ENCODE data around the gene DDX28.

Gene DDX28

DNA sequence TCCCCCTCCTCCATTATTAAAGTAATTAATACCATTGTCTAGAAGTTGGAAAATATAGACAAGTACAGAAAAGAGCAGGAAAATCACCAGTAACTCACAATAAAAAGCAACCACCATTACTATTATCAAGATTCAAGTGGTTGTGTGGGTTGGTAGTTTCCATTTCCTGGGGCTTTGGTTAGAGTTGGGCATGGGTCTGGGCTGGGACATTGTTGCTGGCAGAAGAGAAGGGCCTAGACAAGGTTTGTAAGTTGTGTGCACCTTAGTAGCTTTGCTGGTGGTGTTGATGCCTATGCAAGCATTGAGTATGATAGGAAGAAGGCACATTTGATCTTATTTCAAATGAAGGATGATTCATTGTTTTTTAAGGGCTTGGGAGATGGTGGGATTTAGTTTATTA is 36.8 kb upstream of the DDX28 start:
- no peak overlapping the region for H3K4me3 ChIP-seq (ENCODE audit: low read depth, low read length)
- TF ChIP-seq, protein P1, sequence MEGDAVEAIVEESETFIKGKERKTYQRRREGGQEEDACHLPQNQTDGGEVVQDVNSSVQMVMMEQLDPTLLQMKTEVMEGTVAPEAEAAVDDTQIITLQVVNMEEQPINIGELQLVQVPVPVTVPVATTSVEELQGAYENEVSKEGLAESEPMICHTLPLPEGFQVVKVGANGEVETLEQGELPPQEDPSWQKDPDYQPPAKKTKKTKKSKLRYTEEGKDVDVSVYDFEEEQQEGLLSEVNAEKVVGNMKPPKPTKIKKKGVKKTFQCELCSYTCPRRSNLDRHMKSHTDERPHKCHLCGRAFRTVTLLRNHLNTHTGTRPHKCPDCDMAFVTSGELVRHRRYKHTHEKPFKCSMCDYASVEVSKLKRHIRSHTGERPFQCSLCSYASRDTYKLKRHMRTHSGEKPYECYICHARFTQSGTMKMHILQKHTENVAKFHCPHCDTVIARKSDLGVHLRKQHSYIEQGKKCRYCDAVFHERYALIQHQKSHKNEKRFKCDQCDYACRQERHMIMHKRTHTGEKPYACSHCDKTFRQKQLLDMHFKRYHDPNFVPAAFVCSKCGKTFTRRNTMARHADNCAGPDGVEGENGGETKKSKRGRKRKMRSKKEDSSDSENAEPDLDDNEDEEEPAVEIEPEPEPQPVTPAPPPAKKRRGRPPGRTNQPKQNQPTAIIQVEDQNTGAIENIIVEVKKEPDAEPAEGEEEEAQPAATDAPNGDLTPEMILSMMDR (IDR thresholded peaks at IDR 0.05; ENCODE audit: insufficient read depth, low read depth, low read length, missing control alignments) = no peak
- DNase-seq (ENCODE audit: low read depth) = no peak

DNA sequence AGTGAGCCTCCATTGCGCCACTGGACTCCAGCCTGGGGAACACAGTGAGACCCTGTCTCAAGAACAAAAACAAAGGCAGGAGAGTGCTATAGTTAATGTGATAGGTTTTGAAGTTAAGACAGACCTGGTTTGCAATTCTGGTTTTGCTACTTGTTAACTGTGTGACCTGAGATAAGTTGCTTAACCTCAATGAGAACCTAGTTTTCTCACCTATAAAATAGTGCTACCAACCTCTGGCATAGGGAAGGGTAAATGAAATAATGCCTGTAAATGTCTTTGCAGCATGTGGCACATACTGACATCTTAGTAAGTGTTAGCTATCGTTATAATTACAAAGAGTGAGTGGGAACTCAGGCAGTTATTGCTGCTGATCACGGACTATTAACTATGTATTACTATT is 32.4 kb upstream of the DDX28 start:
- no peak for DNase-seq (ENCODE audit: low read depth)
- H3K4me3 ChIP-seq (ENCODE audit: low read depth, low read length) = no peak overlapping the region
- TF ChIP-seq, protein P1 (IDR thresholded peaks at IDR 0.05; ENCODE audit: insufficient read depth, low read depth, low read length, missing control alignments) = no peak

DNA sequence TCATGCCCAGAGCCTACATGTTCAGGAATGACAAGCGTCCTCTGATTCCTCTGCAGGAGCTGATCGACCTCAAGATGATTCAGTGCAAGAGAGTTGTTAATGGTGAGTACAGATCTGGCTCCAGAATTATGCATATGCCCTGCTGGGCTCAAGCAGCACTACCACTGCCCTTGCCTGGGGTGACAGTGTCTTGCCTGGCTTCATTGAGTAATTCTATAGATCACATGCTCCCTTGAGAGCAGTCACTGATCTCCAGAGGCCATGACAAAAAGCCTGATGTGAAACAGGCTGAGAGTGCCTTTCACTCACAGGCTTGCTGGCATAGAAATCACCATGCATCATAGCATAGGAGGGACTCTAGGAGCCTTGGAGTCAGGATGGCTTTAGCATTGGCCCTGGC is 26.4 kb upstream of the DDX28 start:
- no peak for DNase-seq (ENCODE audit: low read depth)
- TF ChIP-seq, protein P1 (IDR thresholded peaks at IDR 0.05; ENCODE audit: insufficient read depth, low read depth, low read length, missing control alignments) = no peak
- H3K4me3 ChIP-seq (ENCODE audit: low read depth, low read length) = no peak overlapping the region

DNA sequence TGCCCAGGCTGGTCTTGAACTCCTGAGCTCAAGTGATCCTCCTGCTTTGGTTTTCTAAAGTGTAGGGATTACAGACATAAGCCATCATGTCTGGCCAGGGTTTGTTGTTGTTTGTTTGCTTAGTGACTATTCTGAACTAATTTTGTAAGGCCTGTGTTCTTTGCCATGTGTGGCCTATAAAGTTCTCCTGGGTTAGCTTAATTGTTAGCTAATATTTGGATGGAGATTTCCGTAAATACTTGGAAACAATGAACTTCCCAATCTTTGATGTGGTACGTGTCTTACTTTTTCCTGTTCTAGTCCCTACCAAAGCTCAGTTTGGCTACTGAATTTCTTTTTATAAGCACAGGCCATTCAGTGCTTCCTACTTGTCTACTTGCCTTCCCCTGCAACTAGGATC is 25.0 kb upstream of the DDX28 start:
- no peak for DNase-seq (ENCODE audit: low read depth)
- TF ChIP-seq, protein P1 (IDR thresholded peaks at IDR 0.05; ENCODE audit: insufficient read depth, low read depth, low read length, missing control alignments) = no peak
- no peak overlapping the region for H3K4me3 ChIP-seq (ENCODE audit: low read depth, low read length)

DNA sequence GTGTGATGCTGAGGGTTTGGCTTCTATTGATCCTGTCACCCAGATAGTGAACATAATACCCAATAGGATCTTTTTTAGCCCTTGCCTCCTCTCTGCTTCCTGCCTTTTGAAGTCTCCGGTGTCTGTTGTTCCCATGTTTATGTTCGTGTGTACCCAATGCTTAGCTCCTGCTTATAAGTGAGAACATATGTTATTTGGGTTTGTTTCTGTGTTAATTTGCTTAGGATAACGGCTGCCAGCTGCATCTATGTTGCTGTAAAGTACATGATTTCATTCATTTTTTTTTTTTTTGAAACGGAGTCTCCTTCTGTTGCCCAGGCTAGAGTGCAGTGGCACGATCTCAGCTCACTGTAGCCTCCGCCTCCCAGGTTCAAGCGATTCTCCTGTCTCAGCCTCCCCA is 23.1 kb upstream of the DDX28 start:
- no peak overlapping the region for H3K4me3 ChIP-seq (ENCODE audit: low read depth, low read length)
- no peak for DNase-seq (ENCODE audit: low read depth)
- TF ChIP-seq, protein P1 (IDR thresholded peaks at IDR 0.05; ENCODE audit: insufficient read depth, low read depth, low read length, missing control alignments) = no peak

DNA sequence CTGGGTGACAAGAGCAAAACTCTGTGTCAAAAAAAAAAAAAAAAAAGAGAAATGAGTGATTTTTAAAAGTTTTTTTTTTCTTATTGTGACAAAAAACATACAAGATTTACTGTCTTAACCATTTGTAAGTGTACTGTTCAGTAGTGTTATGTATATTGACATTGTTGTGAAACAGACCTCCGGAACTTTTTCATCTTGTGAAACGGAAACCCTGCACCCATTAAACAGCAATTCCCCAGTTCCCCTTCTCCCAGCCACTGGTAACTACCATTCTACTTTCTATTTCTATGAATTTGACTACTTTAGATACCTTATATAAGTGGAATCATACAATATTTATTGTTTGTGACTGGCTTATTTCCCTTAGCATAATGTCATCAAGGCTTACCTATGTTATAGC is 18.8 kb upstream of the DDX28 start:
- TF ChIP-seq, protein P1 (IDR thresholded peaks at IDR 0.05; ENCODE audit: insufficient read depth, low read depth, low read length, missing control alignments) = no peak
- DNase-seq (ENCODE audit: low read depth) = no peak
- no peak overlapping the region for H3K4me3 ChIP-seq (ENCODE audit: low read depth, low read length)

DNA sequence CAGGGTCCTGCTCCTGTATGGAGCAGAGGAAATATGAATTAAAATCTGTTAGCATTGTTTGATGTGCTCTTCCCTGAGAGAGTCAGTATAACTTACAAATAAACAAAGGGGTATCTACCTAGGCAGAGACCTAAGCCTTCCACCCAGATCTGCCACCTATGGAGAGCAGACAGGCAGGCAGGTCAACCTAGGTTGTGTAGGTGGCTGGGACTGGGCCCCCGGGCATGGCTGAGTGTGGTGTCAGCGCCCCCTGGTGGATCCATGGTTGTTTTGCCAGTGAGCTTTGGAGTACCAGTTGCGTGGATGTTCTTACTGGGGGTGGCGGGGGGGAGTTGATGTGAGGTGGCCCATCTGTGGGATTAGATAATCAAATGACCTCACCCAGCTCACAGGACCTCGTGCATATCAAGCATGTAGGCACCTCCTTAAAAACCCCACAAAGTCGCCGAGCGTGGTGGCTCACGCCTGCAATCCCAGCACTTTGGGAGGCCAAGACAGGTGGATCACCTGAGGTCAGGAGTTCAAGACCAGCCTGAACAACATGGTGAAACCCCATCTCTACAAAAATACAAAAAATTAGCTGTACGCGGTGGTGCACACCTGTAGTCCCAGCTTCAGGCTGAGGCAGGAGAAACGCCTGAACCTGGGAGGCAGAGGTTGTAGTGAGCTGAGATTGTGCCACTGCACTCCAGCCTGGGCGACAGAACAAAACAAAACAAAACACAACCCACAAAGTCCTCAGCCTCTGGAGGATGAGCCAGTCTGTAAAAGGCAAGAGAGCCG is 17.7 kb upstream of the DDX28 start:
- DNase-seq (ENCODE audit: low read depth) = peak; percentile 91
- no peak overlapping the region for H3K4me3 ChIP-seq (ENCODE audit: low read depth, low read length)
- TF ChIP-seq, protein P1 (IDR thresholded peaks at IDR 0.05; ENCODE audit: insufficient read depth, low read depth, low read length, missing control alignments) = peak; percentile 88

Measured in GM12865 (cell line).